Endothelial cell of umbilical vein (primary cell): Measurements from ENCODE around the gene DTX4. TPM values are rescaled to one million over a fixed set of nuclear protein-coding genes. Genes with fewer than 3 reads are reported as not detected.

Experiments used
- BruUV-seq: library from RNA; stranded (reverse); fragments of 400-500 nt; replicated peaks from 2 replicates; lab custom pipeline; 2021; lab: Mats Ljungman, UMichigan
- CTCF ChIA-PET: fragments of 300-600, 350-600 bp; sonication (Branson Sonifier 250); formaldehyde crosslinking; loops from one replicate; lab custom pipeline; 2021; ENCODE audit warnings: antibody characterized with exemption, inconsistent platforms; lab: Charles Lee
- POLR2A ChIA-PET: fragments of 300-600, 350-600 bp; sonication (Branson Sonifier 250); formaldehyde crosslinking; loops from one replicate; lab custom pipeline; 2021; ENCODE audit warnings: antibody characterized with exemption, inconsistent platforms; lab: Charles Lee
- DNase-seq: peaks from one replicate; pipeline ENCODE4 v3.0.0-alpha.2; 2011; ENCODE audit warnings: low read depth, low spot score
- FAIRE-seq: peaks from 2 replicates; lab custom pipeline; 2011; peaks lifted over from hg19 to GRCh38; lab: Jason Lieb, UNC
- H2AFZ ChIP-seq: 2 replicates; pipeline ENCODE4 v1.6.0; 2012; ENCODE audit warnings: low read depth, low read length, control low read depth, inconsistent platforms
- H3K27ac ChIP-seq: 2 replicates; pipeline ENCODE4 v1.5.1; 2011; ENCODE audit warnings: low read depth, mild to moderate bottlenecking, control low read depth, low read length, moderate library complexity; ENCODE audit not compliant: insufficient read depth
- H3K27me3 ChIP-seq, 2 experiments: 2 replicates each; pipeline versions ENCODE4 v1.6.0 to v1.6.1; 2011; ENCODE audit warnings: low read length in 2 of 2, mixed read lengths in 1 of 2; ENCODE audit not compliant: control insufficient read depth in 2 of 2, insufficient read depth in 2 of 2
- H3K36me3 ChIP-seq, 2 experiments: 2 replicates in 1 of 2; 3 replicates in 1 of 2; pipeline ENCODE4 v1.5.1; 2011; ENCODE audit warnings: low read length in 2 of 2, mild to moderate bottlenecking in 1 of 2, moderate library complexity in 1 of 2; ENCODE audit not compliant: control insufficient read depth in 2 of 2, insufficient read depth in 2 of 2; ENCODE audit errors: extremely low read depth in 1 of 2
- H3K4me1 ChIP-seq: 3 replicates; pipeline ENCODE4 v1.5.1; 2011; ENCODE audit warnings: mild to moderate bottlenecking, low read length; ENCODE audit not compliant: control insufficient read depth, insufficient read depth; ENCODE audit errors: extremely low read depth
- H3K4me2 ChIP-seq: 2 replicates; pipeline ENCODE4 v1.6.1; 2011; ENCODE audit warnings: low read length, control low read depth, mixed read lengths; ENCODE audit not compliant: insufficient read depth
- H3K4me3 ChIP-seq, 3 experiments: fragments of 200-600 bp in 1 of 3; sonication (generic), shearing (Covaris generic) in 1 of 3; replicated peaks in 1 of 3; 2 replicates each; pipeline ENCODE4 v1.5.1; 2011 to 2016; ENCODE audit warnings: control low read depth in 3 of 3, low read length in 3 of 3, mild to moderate bottlenecking in 2 of 3, inconsistent platforms in 1 of 3, low read depth in 1 of 3, moderate library complexity in 1 of 3; ENCODE audit not compliant: insufficient read depth in 1 of 3
- H3K79me2 ChIP-seq: 2 replicates; pipeline ENCODE4 v1.6.0; 2012; ENCODE audit warnings: low read length, inconsistent platforms; ENCODE audit not compliant: control insufficient read depth, insufficient read depth
- H3K9ac ChIP-seq: replicated peaks from 2 replicates; pipeline ENCODE3; 2011; ENCODE audit warnings: low read length, control low read depth; ENCODE audit not compliant: insufficient read depth; ENCODE audit errors: extremely low read depth
- H3K9me1 ChIP-seq: replicated peaks from 3 replicates; pipeline ENCODE4 v1.6.0; 2011; ENCODE audit warnings: mild to moderate bottlenecking, low read length; ENCODE audit not compliant: control insufficient read depth, insufficient read depth; ENCODE audit errors: extremely low read depth
- H3K9me3 ChIP-seq: replicated peaks from 2 replicates; pipeline ENCODE4 v1.5.1; 2012; ENCODE audit warnings: low read length, inconsistent platforms; ENCODE audit not compliant: control insufficient read depth, insufficient read depth
- H4K20me1 ChIP-seq: replicated peaks from 2 replicates; pipeline ENCODE3; 2011; ENCODE audit warnings: mild to moderate bottlenecking, low read length; ENCODE audit not compliant: control insufficient read depth, insufficient read depth; ENCODE audit errors: extremely low read depth
- CTCF ChIP-seq, 2 donors: IDR thresholded peaks; 1 replicate in 1 of 2; 2 replicates in 1 of 2; pipeline ENCODE4 v1.5.1; 2011; ENCODE audit warnings: low read length in 2 of 2, mild to moderate bottlenecking in 2 of 2, moderate library complexity in 2 of 2, control low read depth in 1 of 2, inconsistent platforms in 1 of 2, low read depth in 1 of 2; ENCODE audit not compliant: insufficient read depth in 1 of 2; ENCODE audit errors: extremely low read depth in 1 of 2
- EZH2 ChIP-seq: IDR thresholded peaks from 2 replicates; pipeline ENCODE4 v1.6.1; 2012; ENCODE audit warnings: borderline replicate concordance, low read depth, mild to moderate bottlenecking, moderate library complexity, low read length, inconsistent platforms; ENCODE audit not compliant: severe bottlenecking
- FOS ChIP-seq: IDR thresholded peaks from 2 replicates; pipeline ENCODE4 v1.6.1; 2011; ENCODE audit warnings: mild to moderate bottlenecking, low read length, moderate library complexity, borderline replicate concordance; ENCODE audit not compliant: insufficient read depth
- GATA2 ChIP-seq: IDR thresholded peaks from 2 replicates; pipeline ENCODE4 v1.7.0; 2011; ENCODE audit warnings: low read depth, mild to moderate bottlenecking, moderate library complexity, mixed read lengths, low read length; ENCODE audit not compliant: insufficient read length, insufficient read depth
- dilution Hi-C: fragments of 300-500 bp; cut with MboI; formaldehyde crosslinking; loops from one replicate; pipeline ENCODE4 v1.15.0; 2019; ENCODE audit warnings: low sequenced_read_pairs; ENCODE audit not compliant: extremely low pct_ligation_motif_present
- intact Hi-C: fragments of 100-400 bp; cut with micrococcal nuclease; formaldehyde crosslinking; loops from one replicate; pipeline ENCODE4 v1.10.0; 2022
- polyA plus RNA-seq, 4 experiments: library from polyadenylated mRNA; depleted of rRNA in 3 of 4; stranded (reverse) in 3 of 4; unstranded in 1 of 4; fragments of >200 nt; gene quantifications; 2 replicates each; pipeline versions ENCODE4 v1.2.1 to v1.2.3, GENCODE V29; 2011 to 2012; ENCODE audit warnings: missing spikeins in 1 of 4
- total RNA-seq: library from RNA; stranded (reverse); gene quantifications from 2 replicates; pipeline ENCODE4 v1.2.3, GENCODE V29; 2021

The DTX4 gene
- total and polyA plus RNA-seq, 2 donors (not counting 3 experiments of a cell fraction or from before 2014, with no cell fraction given): 0.08 to 0.91 TPM

- CTCF ChIA-PET: interaction anchor here (1.6 to 2.8 kb wide), 2 partner anchors 23 to 53 kb away, joined by 6 to 11 read pairs; partner anchors contain the start of gene DTX4
- Histone ChIP-seq H3K4me2 (no peak overlapping the region), H2AFZ (no peak overlapping the region)
Observed at GRCh38 chr11:59225017-59225416, 53.1 kb downstream of the DTX4 start.

More at GRCh38 chr11:59225017-59225416, 53.1 kb downstream of the DTX4 start:
- TF ChIP-seq CTCF (IDR thresholded peaks at IDR 0.05; ENCODE audit: extremely low read depth in 1 of 2, insufficient read depth in 1 of 2, low read depth in 1 of 2, low read length in 2 of 2) (no peak), FOS (no peak), GATA2 (no peak), EZH2 (no peak)
- no peaks in the 10 kb centered on the region for H3K36me3 ChIP-seq
- POLR2A ChIA-PET: no interaction called here
- H3K9me3 ChIP-seq: no peaks in the 10 kb centered on the region
- no TSS peak for BruUV-seq
- no peaks in the 10 kb centered on the region for H3K79me2 ChIP-seq
- intact Hi-C loops: no loop called here
- no peak for DNase-seq
- dilution Hi-C loops: no loop called here
- no peak overlapping the region for H3K4me3 ChIP-seq
- no peak for FAIRE-seq
- no peaks in the 10 kb centered on the region for H3K27me3 ChIP-seq
- no peaks in the 10 kb centered on the region for H4K20me1 ChIP-seq
- H3K9me1 ChIP-seq: no peaks in the 10 kb centered on the region
- no peak overlapping the region for H3K9ac ChIP-seq
- no peak overlapping the region for H3K27ac ChIP-seq
- no peaks in the 10 kb centered on the region for H3K4me1 ChIP-seq
